Measurements from ENCODE around the gene ASTL.
"Not testable (repeated sequence)": the region's sequence is repeated elsewhere in the genome, so short reads cannot be mapped to it uniquely, and the experiment has no call there.

ASTL gene

DNA sequence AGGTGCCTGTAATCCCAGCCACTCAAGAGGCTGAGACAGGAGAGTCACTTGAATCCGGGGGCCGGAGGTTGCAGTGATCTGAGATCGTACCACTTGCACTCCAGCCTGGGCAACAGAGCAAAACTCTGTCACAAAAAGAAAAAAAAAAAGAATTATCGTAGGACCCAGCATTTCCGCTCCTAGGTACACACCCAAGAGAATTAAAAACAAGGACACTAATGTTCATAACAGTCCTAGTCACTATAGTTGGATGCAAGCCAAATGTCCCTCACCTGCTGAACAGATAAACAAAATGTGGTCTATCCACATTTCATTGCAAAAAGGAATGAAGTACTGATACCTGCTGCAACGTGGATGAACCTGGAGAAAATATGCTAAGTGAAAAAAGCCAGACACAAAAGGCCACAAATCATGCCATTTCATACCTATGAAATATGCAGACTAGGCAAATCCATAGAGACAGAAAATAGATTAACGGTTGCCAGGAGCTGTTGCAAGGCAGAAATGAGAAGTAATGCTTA, 43.1 kb downstream of the ASTL start:
- no peak for DNase-seq

GRCh38 chr2:96093528-96093927, 44.8 kb downstream of the ASTL start:
- no peak for DNase-seq

DNA sequence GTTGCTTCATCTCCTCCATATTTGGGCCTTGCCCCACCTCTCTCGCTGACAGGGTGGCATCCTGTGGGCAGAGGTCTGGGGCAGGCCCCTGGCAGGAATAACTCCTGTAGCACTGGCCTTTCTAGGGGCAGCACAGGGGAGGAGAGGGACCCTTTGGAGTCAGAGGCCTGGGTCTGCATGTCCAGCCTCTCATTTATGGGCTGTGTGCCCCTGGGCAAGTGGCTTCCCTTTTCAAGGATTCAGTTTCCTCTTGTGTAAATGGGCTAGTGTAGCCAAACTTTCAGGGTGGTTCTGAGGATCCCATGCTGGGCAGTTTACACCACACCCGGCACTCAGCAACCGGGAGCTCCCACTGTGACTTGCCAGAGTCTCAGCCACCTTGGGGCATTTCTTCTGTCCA, 45.4 kb downstream of the ASTL start:
- no peak for DNase-seq

- no peak for DNase-seq
Observed at GRCh38 chr2:96092573-96092877, 45.8 kb downstream of the ASTL start.

DNA sequence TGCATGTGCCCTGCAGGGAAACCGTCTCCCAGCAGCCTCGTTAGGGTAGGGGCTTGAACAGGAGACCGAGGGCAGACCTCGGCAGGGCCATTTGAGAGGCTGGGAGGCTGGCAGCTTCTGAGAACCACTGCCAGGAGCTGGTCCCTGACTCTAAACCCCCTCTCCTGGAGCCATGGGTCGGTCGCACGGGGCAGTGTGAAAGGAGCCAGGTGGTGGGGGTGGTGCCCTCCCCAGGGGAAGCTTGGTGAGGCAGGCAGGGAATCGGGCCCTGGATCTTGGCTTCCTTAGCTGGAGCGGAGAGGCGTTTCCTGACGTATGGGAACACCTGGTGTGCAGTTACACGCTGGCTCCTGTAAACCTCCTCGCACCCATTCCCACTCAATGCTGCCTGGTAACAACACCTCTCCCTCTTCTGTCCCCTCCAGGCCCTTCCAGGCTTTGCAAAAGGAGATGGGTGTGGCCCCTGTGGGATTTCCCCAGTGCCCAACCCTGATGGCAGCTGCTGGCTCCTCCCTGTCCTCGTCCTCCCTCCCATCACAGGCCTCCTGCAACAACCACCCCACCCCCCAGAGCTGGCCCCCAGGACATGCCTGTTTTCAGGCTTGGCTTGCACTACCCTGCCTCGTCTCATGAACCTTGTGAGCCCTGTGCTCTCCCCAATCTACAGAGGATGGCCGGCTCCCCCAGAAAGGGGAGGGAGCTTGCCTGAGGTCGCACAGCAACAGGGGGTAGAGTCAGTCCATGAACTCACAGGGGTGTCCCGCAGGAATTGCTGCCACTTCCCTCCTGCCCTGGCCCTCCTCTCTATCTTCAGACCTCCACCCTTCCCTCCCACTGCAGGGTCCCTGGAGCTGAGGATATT, 46.4 kb downstream of the ASTL start:
- peak in 1 of 2 experiments; percentile 1 for DNase-seq

DNA sequence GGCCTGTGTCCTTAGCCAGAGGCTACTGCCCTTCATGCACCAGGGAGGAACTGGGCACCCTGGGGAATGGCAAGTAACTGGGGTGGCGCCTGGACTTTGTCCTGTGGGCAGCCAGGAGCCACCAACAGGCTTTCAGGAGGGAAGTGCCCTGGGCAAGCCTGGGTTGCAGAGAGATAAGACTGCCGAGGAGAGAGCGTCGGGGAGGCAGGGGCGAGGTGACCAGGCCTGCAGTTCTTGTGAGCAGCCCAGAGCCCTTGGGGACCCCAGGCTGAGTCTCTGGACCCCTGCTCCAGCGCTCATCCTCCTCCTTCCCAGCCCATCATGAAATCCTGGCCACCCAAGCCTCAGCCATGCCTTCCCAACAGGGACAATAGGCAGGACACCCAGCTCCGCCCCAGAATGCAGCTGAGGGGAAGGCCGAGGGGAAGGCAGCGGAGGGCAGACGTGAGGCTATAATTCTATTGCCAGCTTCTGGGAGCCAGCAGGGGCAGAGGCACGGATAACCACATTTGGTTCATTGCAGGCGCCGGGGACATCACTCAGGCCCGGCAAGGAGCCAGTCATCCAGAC, 47.1 kb downstream of the ASTL start:
- peak in 1 of 2 experiments; percentile 1 for DNase-seq

DNA sequence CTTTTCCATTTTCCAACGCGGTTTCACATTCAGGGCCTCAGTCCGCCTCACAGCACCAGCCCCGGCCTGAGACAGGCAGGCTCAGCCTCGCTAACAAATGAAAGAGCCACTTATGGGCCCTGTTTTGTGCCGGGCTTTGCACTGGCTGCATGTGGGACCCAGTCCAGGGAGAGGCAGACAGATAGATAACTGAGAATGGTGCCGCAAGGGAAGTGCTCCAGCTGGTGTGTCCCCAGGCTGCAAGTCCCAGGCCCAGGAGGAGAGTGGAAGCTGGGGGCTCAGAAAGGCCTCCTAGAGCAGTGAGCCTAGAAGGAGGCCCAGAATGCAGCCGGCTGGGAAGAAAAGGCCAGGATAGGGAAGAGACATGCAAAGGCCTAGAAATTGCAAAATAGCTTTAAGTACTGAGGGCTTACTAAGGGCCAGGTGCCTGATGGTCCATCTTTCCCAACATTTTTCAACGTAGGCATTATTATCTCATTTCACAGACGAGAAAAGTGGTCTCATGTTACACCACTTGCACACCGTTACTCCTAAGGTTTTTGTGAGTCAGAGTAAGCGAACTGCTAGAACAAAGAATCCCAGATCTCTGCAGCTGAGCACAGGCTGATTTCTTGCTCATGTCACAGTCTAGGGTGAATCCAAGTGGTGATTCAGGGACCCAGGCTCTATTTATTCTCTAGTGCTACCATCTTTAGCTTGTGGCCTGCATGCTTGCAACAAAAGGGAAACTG, 47.9 kb downstream of the ASTL start:
- DNase-seq: peak in 1 of 2 experiments; percentile 0

GRCh38 chr2:96089356-96090195, 48.7 kb downstream of the ASTL start:
- DNase-seq: peak in 1 of 2 experiments; percentile 1

DNA sequence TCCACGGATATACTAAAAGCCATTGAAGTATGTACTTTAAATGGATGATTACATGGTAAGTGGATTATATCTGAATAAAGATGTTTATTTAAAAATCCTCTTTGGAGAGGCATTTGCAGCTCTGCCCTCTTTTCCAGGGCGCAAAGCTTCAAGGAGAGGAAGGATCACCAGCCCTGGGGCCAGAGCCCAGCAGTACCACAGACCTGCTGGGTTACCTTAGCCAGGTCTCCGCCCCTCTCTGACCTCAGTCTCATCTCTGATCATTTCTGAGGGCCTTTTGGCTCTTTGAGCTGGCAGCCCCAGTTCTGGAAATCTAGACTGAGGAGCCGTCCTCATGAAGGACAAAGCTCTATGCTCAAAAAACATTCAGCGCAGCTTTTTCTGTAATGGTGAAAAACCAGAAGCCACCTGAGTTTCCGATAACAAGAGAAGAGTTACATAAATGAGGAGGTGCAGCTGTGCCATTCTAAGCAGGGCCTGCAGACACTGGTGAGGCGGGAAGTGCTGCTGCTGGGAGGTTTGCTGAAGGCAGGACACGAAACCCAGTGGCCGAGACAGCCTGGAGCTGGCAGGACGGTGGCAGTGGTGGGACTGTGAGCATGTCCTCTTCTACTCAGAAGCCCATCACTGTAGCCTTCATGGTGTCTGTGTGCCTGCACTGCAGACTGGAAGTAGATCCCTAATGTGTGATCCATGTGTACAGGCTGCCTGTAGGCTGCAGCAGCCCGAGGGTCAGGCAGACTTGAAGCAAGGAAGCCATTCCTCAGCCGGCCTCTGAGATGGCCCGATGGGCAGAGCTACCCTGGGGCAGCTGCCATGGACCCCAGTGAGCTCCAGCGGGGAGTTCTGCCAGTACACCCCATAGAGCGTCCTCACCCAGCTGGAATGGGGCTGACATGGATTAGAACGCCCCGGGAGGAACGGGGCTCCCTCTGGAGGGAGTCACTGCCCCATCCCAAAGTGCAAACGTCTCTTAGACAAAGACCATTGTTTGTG, 49.7 kb downstream of the ASTL start:
- DNase-seq: peak in 1 of 2 experiments; percentile 0

DNA sequence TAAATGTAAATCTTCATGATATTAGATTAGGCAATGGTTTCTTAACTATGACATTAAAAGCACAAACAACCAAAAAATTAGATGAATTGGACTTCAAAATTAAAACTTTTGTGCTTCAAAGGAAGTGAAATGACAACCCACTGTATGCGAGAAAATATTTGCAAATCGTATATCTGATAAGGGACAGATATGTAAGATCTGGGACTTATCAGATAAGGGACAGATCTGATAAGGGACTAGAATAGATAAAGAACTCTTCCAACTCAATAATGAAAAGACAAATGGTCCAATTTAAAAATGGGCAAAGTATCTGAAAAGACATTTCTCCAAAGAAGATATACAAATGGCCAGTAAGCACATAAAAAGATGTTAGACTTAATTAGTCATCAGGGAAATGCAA, 51.2 kb downstream of the ASTL start:
- DNase-seq: no peak

DNA sequence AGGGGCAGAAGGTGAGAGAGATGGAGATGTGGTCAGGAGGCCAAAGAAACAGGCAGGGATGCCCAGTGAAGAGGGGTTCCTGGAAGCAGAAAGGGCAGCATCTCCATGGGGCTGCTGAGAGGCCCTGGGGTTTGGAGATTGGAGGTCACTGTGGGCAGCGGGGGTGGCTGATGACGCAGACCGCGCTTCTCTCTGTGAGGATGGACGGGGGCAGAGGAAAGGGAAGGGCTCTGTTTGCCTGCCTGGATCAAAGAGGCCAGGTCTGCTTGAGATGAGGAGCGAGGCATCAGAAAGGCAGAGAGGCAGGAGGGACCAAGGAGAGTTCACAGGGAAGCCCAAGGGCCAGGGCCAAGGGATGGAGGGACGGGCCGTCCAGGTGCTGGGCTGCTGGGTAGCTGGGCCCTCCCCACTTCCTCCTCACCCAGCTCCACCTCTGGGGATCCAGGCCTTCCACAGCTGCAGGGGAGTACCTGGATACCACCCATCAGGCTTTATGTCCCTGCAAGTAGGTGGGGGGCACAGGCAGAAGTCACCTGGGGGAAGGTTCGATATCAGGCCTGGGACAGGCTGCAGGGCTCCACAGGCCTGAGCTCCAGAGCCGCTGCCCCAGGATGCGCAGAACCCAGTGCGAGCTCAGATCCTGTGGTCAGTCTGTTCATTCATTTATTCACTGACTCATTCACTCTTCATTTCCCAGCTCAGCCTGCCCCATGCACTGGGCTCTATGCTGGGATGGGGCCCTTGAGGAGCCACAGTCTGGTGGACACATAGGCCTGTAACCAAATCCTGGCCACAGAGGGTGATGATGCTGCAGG, 52.6 kb downstream of the ASTL start:
- peak in 1 of 2 experiments; percentile 0 for DNase-seq

DNA sequence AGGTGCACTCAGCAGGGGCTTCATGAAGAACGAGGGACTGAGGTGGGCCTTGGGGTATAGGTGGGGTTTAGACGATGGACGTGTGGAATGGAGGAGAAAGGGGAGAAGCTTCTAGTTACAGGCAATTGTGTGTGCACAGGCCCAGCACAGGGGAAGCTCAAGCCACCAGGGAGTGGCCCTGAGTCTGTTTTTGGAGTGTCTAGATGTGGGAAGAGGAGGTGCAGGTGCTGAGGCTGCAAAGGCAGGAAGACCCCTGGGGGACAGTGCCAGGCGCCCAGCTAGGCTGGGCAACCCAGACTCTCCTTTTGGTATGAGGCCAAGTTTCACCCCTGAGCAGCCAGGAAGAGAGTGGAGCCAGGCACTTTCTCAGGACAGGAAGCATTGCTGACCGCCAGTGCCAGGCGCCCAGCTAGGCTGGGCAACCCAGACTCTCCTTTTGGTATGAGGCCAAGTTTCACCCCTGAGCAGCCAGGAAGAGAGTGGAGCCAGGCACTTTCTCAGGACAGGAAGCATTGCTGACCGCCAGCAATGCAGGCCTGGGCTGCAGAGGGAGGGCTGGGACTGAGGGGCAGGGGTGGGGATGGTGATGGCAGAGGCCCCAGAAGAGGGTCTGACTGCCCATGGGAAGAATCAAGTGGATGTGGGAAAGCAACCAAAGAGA, 53.3 kb downstream of the ASTL start:
- not testable (repeated sequence) for DNase-seq

- peak in 1 of 2 experiments; percentile 1 for DNase-seq
Observed at GRCh38 chr2:96083989-96084857, 54.1 kb downstream of the ASTL start.

- no peak for DNase-seq
Observed at GRCh38 chr2:96083064-96083939, 55.0 kb downstream of the ASTL start.

GRCh38 chr2:96082211-96083063, 55.9 kb downstream of the ASTL start:
- no peak for DNase-seq

GRCh38 chr2:96081042-96081441, 57.3 kb downstream of the ASTL start:
- no peak for DNase-seq

All from activated CD4-positive, alpha-beta T cell treated with anti-CD3 and anti-CD28 coated beads, Interleukin-2, amount 50 U/mL, for 48 hours (primary cell).